GM23248 (cell line): Measurements from ENCODE around the gene RACK1. TPM values are rescaled to one million over a fixed set of nuclear protein-coding genes. Genes with fewer than 3 reads are reported as not detected.
"Not testable (repeated sequence)": the region's sequence is repeated elsewhere in the genome, so short reads cannot be mapped to it uniquely, and the experiment has no call there.

Source experiments
- DNase-seq: peaks from one replicate; pipeline ENCODE4 v3.0.0-alpha.2; 2015
- H2AFZ ChIP-seq: fragments of 200-600 bp; sonication (generic); 2 replicates; pipeline ENCODE4 v1.6.1; 2016; ENCODE audit warnings: antibody characterized with exemption
- H3F3A ChIP-seq: fragments of 200-600 bp; sonication (generic); 2 replicates; pipeline ENCODE4 v1.6.1; 2016; ENCODE audit warnings: mild to moderate bottlenecking, antibody characterized with exemption, mixed run types; ENCODE audit not compliant: insufficient read depth
- H3K27ac ChIP-seq: fragments of 200-600 bp; sonication (generic); 2 replicates; pipeline ENCODE4 v1.5.1; 2016; ENCODE audit warnings: mild to moderate bottlenecking
- H3K27me3 ChIP-seq: fragments of 200-600 bp; sonication (generic); replicated peaks from 2 replicates; pipeline ENCODE4 v1.6.1; 2016; ENCODE audit warnings: mild to moderate bottlenecking; ENCODE audit not compliant: insufficient read depth
- H3K36me3 ChIP-seq: fragments of 200-600 bp; sonication (generic); 2 replicates; pipeline ENCODE4 v1.6.1; 2016; ENCODE audit warnings: low read depth, mild to moderate bottlenecking
- H3K4me1 ChIP-seq: fragments of 200-600 bp; sonication (generic); 2 replicates; pipeline ENCODE4 v1.6.1; 2016; ENCODE audit warnings: mild to moderate bottlenecking; ENCODE audit not compliant: insufficient read depth
- H3K4me2 ChIP-seq: fragments of 200-600 bp; sonication (generic); one replicate; pipeline ENCODE4 v1.6.1; 2016; ENCODE audit warnings: mild to moderate bottlenecking; ENCODE audit not compliant: unreplicated experiment
- H3K4me3 ChIP-seq: fragments of 200-600 bp; sonication (generic); 2 replicates; pipeline ENCODE4 v1.5.1; 2016; ENCODE audit warnings: mild to moderate bottlenecking
- H3K79me2 ChIP-seq: fragments of 200-600 bp; sonication (generic); 2 replicates; pipeline ENCODE4 v1.6.1; 2016; ENCODE audit warnings: mild to moderate bottlenecking; ENCODE audit not compliant: insufficient read depth
- H3K9ac ChIP-seq: fragments of 200-600 bp; sonication (generic); 2 replicates; pipeline ENCODE4 v1.6.1; 2016; ENCODE audit warnings: mild to moderate bottlenecking
- H3K9me2 ChIP-seq: fragments of 200-600 bp; sonication (generic); 2 replicates; pipeline ENCODE4 v1.6.1; 2016; ENCODE audit warnings: mixed run types, mild to moderate bottlenecking, moderate library complexity; ENCODE audit not compliant: insufficient read depth
- H3K9me3 ChIP-seq: fragments of 200-600 bp; sonication (generic); one replicate; pipeline ENCODE4 v1.6.1; 2017; ENCODE audit warnings: low read depth
- H4K20me1 ChIP-seq: fragments of 200-600 bp; sonication (generic); 2 replicates; pipeline ENCODE4 v1.6.0; 2016; ENCODE audit not compliant: insufficient read depth
- EZH2 ChIP-seq: fragments of 200-600 bp; sonication (generic); IDR thresholded peaks from 2 replicates; pipeline ENCODE4 v1.6.1; 2018; ENCODE audit warnings: antibody characterized with exemption, mild to moderate bottlenecking; ENCODE audit not compliant: insufficient read depth, poor library complexity, severe bottlenecking
- EZH2phosphoT487 ChIP-seq: fragments of 200-600 bp; sonication (generic); IDR thresholded peaks from 2 replicates; pipeline ENCODE4 v1.6.1; 2018; ENCODE audit warnings: antibody characterized with exemption, moderate library complexity, mild to moderate bottlenecking, low read depth; ENCODE audit not compliant: insufficient read depth
- WGBS, 2 experiments: methylation state at CpG; one replicate each; pipeline ENCODE4 v1.1.6; 2015 to 2017; ENCODE audit warnings: low lambda C conversion rate in 2 of 2, low coverage in 1 of 2; ENCODE audit errors: missing lambda C conversion rate in 2 of 2; 5-methylcytosine and 5-hydroxymethylcytosine counted together
- in situ Hi-C: fragments of 300-500 bp; cut with MboI; formaldehyde crosslinking; loops from 2 replicates; pipeline ENCODE4 v1.15.0; 2020
- polyA plus RNA-seq: library from polyadenylated mRNA; unstranded; fragments of >200 nt; fragmentation: Nextera tagmentation; extraction: Ambion mirVana; gene quantifications from 2 replicates; pipeline ENCODE4 v1.2.1, GENCODE V29; 2016
- total RNA-seq: library from RNA; depleted of rRNA; stranded (reverse); fragments of >200 nt; shearing (Covaris generic); gene quantifications from 2 replicates; pipeline ENCODE4 v1.2.3, GENCODE V29; 2014

Gene RACK1
- total and polyA plus RNA-seq, 2 experiments from 2014 or later = 837 to 3,224 TPM

DNA sequence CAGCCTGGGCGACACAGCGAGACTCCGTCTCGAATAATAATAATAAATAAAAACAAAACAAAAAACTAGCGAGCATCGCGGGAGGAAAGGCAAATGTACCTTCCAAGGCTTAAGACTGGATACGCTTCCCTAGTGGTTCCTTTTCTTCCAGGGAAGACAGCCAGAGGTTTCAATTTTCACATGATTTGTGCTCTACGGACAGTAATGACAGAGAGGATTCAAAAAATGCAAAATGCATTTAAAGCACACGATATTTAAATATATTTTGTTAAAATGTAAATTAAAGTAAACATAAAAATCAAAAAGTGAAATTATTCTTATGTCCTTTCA, 24.9 kb downstream of the RACK1 start:
- H3K4me3 ChIP-seq = peak overlapping the region; percentile 68
- peaks cover 31% of the 10 kb centered on the region for H3F3A ChIP-seq
- no peaks in the 10 kb centered on the region for H4K20me1 ChIP-seq
- 3% methylated on average over 10 of the region's 10 CpGs for WGBS, 2 experiments
- TF ChIP-seq EZH2 (no peak), EZH2phosphoT487 (no peak)
- peak overlapping the region; percentile 47 for H3K27ac ChIP-seq
- peak overlapping the region; percentile 38 for H3K9ac ChIP-seq
- in situ Hi-C loops = no loop called here
- H3K27me3 ChIP-seq = no peaks in the 10 kb centered on the region
- no peaks in the 10 kb centered on the region for H3K36me3 ChIP-seq
- DNase-seq = peak; percentile 61
- H3K9me3 ChIP-seq = no peaks in the 10 kb centered on the region
- H3K9me2 ChIP-seq = no peaks in the 10 kb centered on the region
- H3K79me2 ChIP-seq = peaks cover 3% of the 10 kb centered on the region
- H3K4me2 ChIP-seq = peak overlapping the region; percentile 49
- H2AFZ ChIP-seq = peak overlapping the region; percentile 76
- no peaks in the 10 kb centered on the region for H3K4me1 ChIP-seq

DNA sequence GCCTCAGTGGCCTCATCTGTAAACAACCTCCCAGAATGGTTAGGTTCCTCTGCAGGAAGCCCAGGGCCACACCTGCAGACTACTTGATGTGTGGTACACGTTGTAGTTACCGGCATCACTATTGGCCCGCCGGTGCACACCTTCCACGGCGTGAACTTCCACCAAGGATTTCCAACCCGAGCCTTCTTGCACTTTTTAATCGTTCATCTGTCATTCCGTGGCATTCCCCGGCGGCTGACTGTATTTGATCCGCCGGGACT, 26.0 kb downstream of the RACK1 start:
- 11 to 15% methylated on average over 13 of the region's 13 CpGs for WGBS, 2 experiments
- Histone ChIP-seq H3K4me3 (peak overlapping the region; percentile 52), H3F3A (peaks cover 30% of the 10 kb centered on the region), H2AFZ (peak overlapping the region; percentile 69), H3K27ac (peak overlapping the region; percentile 19; the same call in 1 of the 2 replicates), H3K27me3 (no peaks in the 10 kb centered on the region), H3K9ac (no peak overlapping the region), H3K36me3 (no peaks in the 10 kb centered on the region), H3K4me1 (no peaks in the 10 kb centered on the region), H3K9me3 (no peaks in the 10 kb centered on the region), H3K4me2 (peak overlapping the region; percentile 41), H4K20me1 (no peaks in the 10 kb centered on the region), H3K9me2 (no peaks in the 10 kb centered on the region), H3K79me2 (no peaks in the 10 kb centered on the region)
- in situ Hi-C loops = no loop called here
- DNase-seq = no peak
- TF ChIP-seq EZH2 = no peak
- TF ChIP-seq EZH2phosphoT487 = no peak

DNA sequence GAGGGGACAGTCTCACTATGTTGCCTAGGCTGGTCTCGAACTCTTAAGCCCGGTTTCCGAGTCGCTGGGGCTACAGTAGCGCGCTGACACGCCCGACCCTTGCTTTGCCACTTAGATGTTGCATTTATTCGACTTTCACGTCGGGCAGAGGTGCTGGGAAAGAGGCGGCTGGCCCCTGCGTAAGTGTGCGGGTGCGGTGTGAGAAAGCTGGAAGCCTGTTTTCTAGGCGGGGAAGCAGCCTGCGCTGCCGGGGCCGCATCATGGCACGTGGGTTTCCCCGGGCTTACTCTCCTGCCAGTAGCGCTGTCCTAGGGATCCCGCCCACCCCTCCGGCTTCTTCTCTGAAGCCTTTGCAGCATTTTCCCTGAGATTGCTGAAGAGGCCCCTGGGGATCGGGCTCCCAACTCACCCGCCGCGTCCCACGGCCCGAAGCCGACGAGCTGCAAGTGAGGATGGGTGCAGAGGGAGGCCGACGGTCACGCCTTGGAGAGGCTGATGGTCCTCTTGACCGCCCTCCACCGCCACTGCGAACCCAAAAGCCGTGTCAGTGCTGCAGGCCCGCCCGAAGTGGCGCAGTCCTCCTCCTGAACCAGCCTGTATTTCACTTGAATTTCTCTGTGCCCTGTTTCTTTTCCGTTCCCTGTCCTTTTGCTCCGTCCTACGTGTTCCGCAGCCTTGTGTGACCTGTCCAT, 26.4 kb downstream of the RACK1 start:
- peak overlapping the region; percentile 69 for H2AFZ ChIP-seq
- H3F3A ChIP-seq = peaks cover 27% of the 10 kb centered on the region
- no peak overlapping the region for H3K9ac ChIP-seq
- in situ Hi-C loops = no loop called here
- no peaks in the 10 kb centered on the region for H3K36me3 ChIP-seq
- H3K4me1 ChIP-seq = no peaks in the 10 kb centered on the region
- peak overlapping the region; percentile 52 for H3K4me3 ChIP-seq
- TF ChIP-seq EZH2phosphoT487 = no peak
- no peaks in the 10 kb centered on the region for H3K79me2 ChIP-seq
- 1 to 2% methylated on average over 45 to 46 of the region's 46 CpGs for WGBS, 2 experiments
- H3K27me3 ChIP-seq = no peaks in the 10 kb centered on the region
- H4K20me1 ChIP-seq = no peaks in the 10 kb centered on the region
- no peaks in the 10 kb centered on the region for H3K9me2 ChIP-seq
- peak; percentile 86 for DNase-seq
- H3K27ac ChIP-seq = peak overlapping the region; percentile 19; the same call in 1 of the 2 replicates
- H3K9me3 ChIP-seq = no peaks in the 10 kb centered on the region
- H3K4me2 ChIP-seq = peak overlapping the region; percentile 41

DNA sequence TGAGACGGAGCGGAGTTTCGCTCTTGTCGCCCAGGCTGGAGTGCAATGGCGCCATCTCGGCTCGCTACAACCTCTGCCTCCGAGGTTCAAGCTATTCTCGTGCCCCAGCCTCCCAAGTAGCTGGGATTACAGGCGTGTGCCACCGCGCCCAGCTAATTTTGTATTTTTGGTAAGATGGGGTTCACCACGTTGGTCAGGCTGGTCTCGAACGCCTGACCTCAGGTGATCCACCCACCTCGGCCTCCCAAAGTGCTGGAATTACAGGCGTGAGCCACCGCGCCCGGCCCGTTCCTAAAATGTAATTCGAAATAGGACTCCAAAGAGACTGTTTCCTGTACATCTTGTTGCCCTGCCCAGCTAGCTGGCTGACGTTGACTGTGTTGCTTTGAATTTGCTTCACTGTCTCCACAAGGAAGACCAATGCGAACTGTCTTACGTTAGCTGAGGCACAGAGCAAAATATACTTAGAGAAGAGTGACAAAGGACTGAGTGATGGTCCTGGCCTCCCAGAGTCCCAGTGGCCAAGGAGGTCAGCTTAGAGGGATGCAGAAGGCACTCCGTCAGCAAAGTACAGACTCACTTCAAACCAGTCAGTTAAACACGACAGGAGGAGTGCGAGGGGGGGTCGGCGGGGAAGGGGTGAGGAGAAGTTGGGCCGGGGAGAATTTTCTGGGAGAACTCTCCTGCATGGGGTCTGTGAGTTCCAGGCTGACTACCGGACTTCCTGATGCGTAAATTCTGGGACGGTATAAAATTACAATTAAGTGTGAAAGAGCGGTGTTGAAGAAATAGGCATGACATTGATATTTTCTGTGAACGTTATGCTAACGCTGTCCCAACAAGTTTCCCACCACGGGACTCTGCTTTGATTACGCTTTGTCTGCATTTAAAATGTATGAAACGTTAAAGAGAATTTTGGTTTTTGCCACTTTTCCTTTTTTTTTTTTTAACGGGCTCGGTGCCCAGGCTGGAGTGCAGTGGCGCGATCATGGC, 27.4 kb downstream of the RACK1 start:
- no peaks in the 10 kb centered on the region for H3K9me3 ChIP-seq
- H3K4me1 ChIP-seq = no peaks in the 10 kb centered on the region
- 33 to 34% methylated on average over 44 of the region's 44 CpGs for WGBS, 2 experiments
- H2AFZ ChIP-seq = peak overlapping the region; percentile 83
- H3K79me2 ChIP-seq = no peaks in the 10 kb centered on the region
- in situ Hi-C loops = no loop called here
- no peaks in the 10 kb centered on the region for H3K9me2 ChIP-seq
- DNase-seq = no peak
- TF ChIP-seq EZH2phosphoT487 (no peak), EZH2 (no peak)
- no peaks in the 10 kb centered on the region for H4K20me1 ChIP-seq
- peak overlapping the region; percentile 65 for H3K4me2 ChIP-seq
- no peaks in the 10 kb centered on the region for H3K36me3 ChIP-seq
- no peak overlapping the region for H3K9ac ChIP-seq
- H3K27me3 ChIP-seq = no peaks in the 10 kb centered on the region
- H3K4me3 ChIP-seq = peak overlapping the region; percentile 52
- H3F3A ChIP-seq = peaks cover 19% of the 10 kb centered on the region
- H3K27ac ChIP-seq = no peak overlapping the region

DNA sequence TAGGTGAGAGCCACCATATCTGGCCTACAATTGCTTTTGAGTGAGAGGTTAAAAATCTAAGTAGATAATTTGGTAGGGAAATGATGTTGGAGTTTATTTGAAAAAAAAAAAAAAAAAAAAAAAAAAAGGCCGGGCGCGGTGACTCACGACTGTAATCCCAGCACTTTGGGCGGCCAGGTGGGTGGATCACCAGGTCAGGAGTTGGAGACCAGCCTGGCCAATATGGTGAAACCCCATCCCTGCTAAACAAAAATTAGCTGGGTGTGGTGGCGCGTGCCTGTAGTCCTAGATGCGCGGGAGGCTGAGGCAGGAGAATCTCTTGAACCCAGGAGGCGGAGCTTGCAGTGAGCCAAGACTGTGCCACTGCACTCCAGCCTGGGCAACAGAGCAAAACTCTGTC, 29.5 kb downstream of the RACK1 start:
- H3K9me3 ChIP-seq, H3K4me1 ChIP-seq, in situ Hi-C loops, H4K20me1 ChIP-seq, H3K4me2 ChIP-seq, H3K27me3 ChIP-seq, H3K9me2 ChIP-seq, H3K27ac ChIP-seq, H3K9ac ChIP-seq, H3K36me3 ChIP-seq, H3K4me3 ChIP-seq, H3K79me2 ChIP-seq, H2AFZ ChIP-seq, DNase-seq: not testable (repeated sequence)
- H3F3A ChIP-seq = peaks cover 16% of the 10 kb centered on the region
- WGBS, 2 experiments = 85 to 86% methylated on average over 10 of the region's 10 CpGs
